Gastrocnemius medialis (tissue), 4 donors: ENCODE data around the gene RALGPS2. TPM values are rescaled to one million over a fixed set of nuclear protein-coding genes. Genes with fewer than 3 reads are reported as not detected.

Experiments used
- ATAC-seq, 2 donors: fragments of 150-250 bp; one replicate each; pipeline ENCODE4 v1.9.1; 2016
- DNase-seq, 2 donors: peaks; one replicate each; pipeline ENCODE4 v3.0.0-alpha.2; 2019
- H3K27ac ChIP-seq, 4 donors: fragments of 200-600 bp; sonication (generic); 1 replicate in 1 of 4; 2 replicates in 3 of 4; pipeline ENCODE4 v1.5.1; 2016 to 2018; ENCODE audit warnings: mild to moderate bottlenecking in 2 of 4, moderate library complexity in 1 of 4
- H3K27me3 ChIP-seq, 3 donors: fragments of 200-600 bp; sonication (generic) in 2 of 3; 1 replicate in 1 of 3; 2 replicates in 2 of 3; pipeline versions ENCODE4 v1.5.1 to v1.6.0; 2016 to 2019; ENCODE audit warnings: mild to moderate bottlenecking in 1 of 3, moderate library complexity in 1 of 3
- H3K36me3 ChIP-seq, 2 donors: fragments of 200-600 bp; sonication (generic) in 1 of 2; one replicate each; pipeline ENCODE4 v1.5.1; 2017 to 2018
- H3K4me1 ChIP-seq, 2 donors: fragments of 200-600 bp; sonication (generic) in 1 of 2; one replicate each; pipeline ENCODE4 v1.5.1; 2016 to 2017; ENCODE audit warnings: mild to moderate bottlenecking in 2 of 2
- H3K4me3 ChIP-seq, 4 donors: fragments of 200-600 bp; sonication (generic) in 3 of 4; 1 replicate in 1 of 4; 2 replicates in 3 of 4; pipeline ENCODE4 v1.5.1; 2016 to 2019; ENCODE audit warnings: mild to moderate bottlenecking in 2 of 4
- H3K9me3 ChIP-seq, 3 donors: fragments of 200-600 bp; sonication (generic) in 2 of 3; 1 replicate in 1 of 3; 2 replicates in 2 of 3; pipeline ENCODE4 v1.5.1; 2016 to 2019
- CTCF ChIP-seq, 5 experiments: fragments of 450-650 bp in 3 of 5; fragments of 200-600 bp in 2 of 5; sonication (generic) in 2 of 5; IDR thresholded peaks in 4 of 5; conservative IDR thresholded peaks in 1 of 5; 1 replicate in 4 of 5; 2 replicates in 1 of 5; pipeline ENCODE4 v1.5.1; 2016 to 2019; ENCODE audit warnings: antibody characterized with exemption in 5 of 5, mild to moderate bottlenecking in 3 of 5, moderate library complexity in 3 of 5
- POLR2A ChIP-seq, 2 donors: fragments of 450-650 bp; IDR thresholded peaks; one replicate each; pipeline ENCODE4 v1.6.1; 2017; ENCODE audit warnings: antibody characterized with exemption in 2 of 2, mild to moderate bottlenecking in 2 of 2, moderate library complexity in 2 of 2
- in situ Hi-C, 4 donors: fragments of 200-750 bp; cut with MboI; loops; one replicate each; pipeline versions ENCODE4 v1.15.0 to v1.8.0; 2017; ENCODE audit warnings: low sequenced_read_pairs in 4 of 4
- intact Hi-C: fragments of 100-400 bp; cut with DNase I; formaldehyde crosslinking; loops from one replicate; pipeline ENCODE4 v1.15.1; 2023; ENCODE audit warnings: low total_unique reads
- total RNA-seq, 4 donors: library from RNA; depleted of rRNA; stranded (reverse); fragments of >200 nt; gene quantifications; one replicate each; pipeline versions ENCODE4 v1.1.0 to v1.2.3, GENCODE V29; 2016

The RALGPS2 gene
- total RNA-seq, 4 donors from 2014 or later = 1.1 to 6.5 (median 2.5) TPM

DNA sequence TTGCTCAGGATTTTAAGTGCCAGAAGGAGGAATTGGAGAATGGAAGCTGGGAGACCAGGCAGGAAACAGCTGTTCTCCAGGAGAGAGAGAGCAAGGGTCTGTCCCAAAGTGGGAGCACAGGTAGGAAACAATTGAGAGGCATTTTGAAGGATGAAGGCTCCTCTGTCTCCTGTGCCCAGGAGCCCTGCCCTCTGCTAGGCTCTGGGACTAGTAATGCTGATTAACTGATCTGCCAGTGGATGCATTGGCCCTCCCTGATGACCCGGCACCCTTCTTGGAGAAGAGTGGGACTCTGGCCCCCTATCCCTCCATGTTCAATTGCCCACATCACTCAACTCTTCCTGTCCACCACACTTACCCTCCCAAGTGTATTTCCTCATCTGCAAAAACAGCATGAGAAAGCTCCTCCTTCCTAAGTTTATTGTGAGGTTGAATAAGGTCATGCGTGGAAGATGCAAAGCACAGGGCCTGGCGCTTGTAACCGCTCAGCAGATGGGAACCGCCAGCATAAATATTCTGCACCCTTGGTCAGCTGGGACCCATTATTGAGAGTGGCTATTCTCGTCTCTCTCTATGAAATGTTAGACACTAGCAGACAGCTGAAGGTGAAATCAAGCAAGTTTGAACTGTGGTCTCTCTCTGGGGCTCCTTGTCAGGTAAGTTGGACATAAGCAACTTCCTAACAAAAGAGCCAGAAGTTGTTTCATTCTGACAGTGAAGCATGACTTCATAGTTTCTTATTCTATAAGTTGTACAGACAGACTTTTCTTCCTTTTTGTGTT lies 208.9 kb downstream of the RALGPS2 start:
- Histone ChIP-seq H3K4me3 (no peak overlapping the region), H3K27me3 (no peaks in the 10 kb centered on the region), H3K9me3 (no peaks in the 10 kb centered on the region), H3K27ac (peak overlapping the region in 3 of 4 donors; percentile 47 to 73 (median 65)), H3K36me3 (no peaks in the 10 kb centered on the region), H3K4me1 (peaks cover 7 to 37% of the 10 kb centered on the region in 2 donors)
- peak in 1 of 2 donors; percentile 13 for ATAC-seq
- DNase-seq = no peak
- intact Hi-C loops = no loop called here
- in situ Hi-C loops = no loop called here
- TF ChIP-seq CTCF (IDR thresholded peaks at IDR 0.05 in 4 of 5, conservative IDR thresholded peaks at IDR 0.05 in 1 of 5) (no peak), POLR2A (IDR thresholded peaks at IDR 0.05) (no peak)

- peak overlapping the region in 3 of 4 donors; percentile 13 to 66 (median 29) for H3K27ac ChIP-seq
- H3K9me3 ChIP-seq = no peaks in the 10 kb centered on the region
- DNase-seq = no peak
- peaks cover 9 to 41% of the 10 kb centered on the region in 2 donors for H3K4me1 ChIP-seq
- H3K27me3 ChIP-seq = no peaks in the 10 kb centered on the region
- H3K36me3 ChIP-seq = no peaks in the 10 kb centered on the region
- intact Hi-C loops (no loop called here), in situ Hi-C loops (no loop called here)
- TF ChIP-seq CTCF (IDR thresholded peaks at IDR 0.05 in 4 of 5, conservative IDR thresholded peaks at IDR 0.05 in 1 of 5) = no peak
- no peak for TF ChIP-seq POLR2A (IDR thresholded peaks at IDR 0.05)
- ATAC-seq = no peak
- no peak overlapping the region for H3K4me3 ChIP-seq
These were observed 209.5 kb downstream of the RALGPS2 start for GRCh38 chr1:178934546-178934945.

DNA sequence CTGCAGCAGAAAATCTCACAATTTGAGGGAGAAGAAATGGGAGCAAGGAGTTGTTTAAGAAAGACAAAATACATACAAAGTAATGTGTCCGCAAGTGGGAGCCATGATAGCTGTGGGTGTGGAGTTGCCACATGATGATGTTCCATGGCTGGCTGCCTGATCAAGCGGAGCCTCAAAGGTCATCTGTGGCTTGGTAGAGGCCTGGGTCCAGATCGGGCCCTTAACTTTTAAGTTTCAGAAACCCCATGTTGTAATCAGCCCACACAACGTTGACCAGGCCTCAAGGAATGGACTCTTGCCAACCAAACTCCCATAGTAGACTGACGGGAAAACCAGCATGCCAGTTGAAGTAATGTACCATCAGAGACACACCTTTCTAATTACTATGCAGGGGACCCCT lies 210.6 kb downstream of the RALGPS2 start:
- no peaks in the 10 kb centered on the region for H3K27me3 ChIP-seq
- H3K4me3 ChIP-seq = no peak overlapping the region
- H3K4me1 ChIP-seq = peaks cover 9 to 44% of the 10 kb centered on the region in 2 donors
- ATAC-seq = no peak
- H3K9me3 ChIP-seq = no peaks in the 10 kb centered on the region
- TF ChIP-seq POLR2A (IDR thresholded peaks at IDR 0.05) = no peak
- no peak for TF ChIP-seq CTCF (IDR thresholded peaks at IDR 0.05 in 4 of 5, conservative IDR thresholded peaks at IDR 0.05 in 1 of 5)
- H3K36me3 ChIP-seq = no peaks in the 10 kb centered on the region
- in situ Hi-C loops = no loop called here
- intact Hi-C loops = no loop called here
- DNase-seq = no peak
- no peak overlapping the region for H3K27ac ChIP-seq

DNA sequence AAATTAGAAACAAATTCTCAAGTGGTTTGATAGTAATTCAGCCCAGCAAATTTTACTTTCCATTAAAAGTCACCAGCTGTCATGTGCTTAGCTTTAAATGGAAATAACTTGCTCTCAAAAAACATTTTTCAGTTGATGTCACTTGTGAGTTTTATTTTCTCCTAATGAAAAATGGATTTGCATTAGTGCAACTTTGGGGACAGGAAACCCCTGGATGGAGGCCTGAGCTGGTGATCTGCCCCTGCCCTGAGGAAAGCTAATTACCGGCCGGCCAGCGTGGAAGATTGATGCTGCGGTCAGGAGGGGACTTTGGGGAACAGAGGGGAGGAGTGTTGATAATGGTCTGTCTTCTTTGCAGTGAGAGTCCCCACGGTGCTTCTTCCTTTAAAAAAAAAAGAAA lies 212.7 kb downstream of the RALGPS2 start:
- Histone ChIP-seq H3K9me3 (no peaks in the 10 kb centered on the region), H3K27ac (peak overlapping the region; percentile 71 to 79 (median 74)), H3K4me1 (peaks cover 6 to 38% of the 10 kb centered on the region in 2 donors), H3K27me3 (no peaks in the 10 kb centered on the region), H3K36me3 (no peaks in the 10 kb centered on the region), H3K4me3 (no peak overlapping the region)
- in situ Hi-C loops (no loop called here), intact Hi-C loops (no loop called here)
- no peak for ATAC-seq
- DNase-seq = no peak
- TF ChIP-seq POLR2A (IDR thresholded peaks at IDR 0.05) (no peak), CTCF (IDR thresholded peaks at IDR 0.05 in 4 of 5, conservative IDR thresholded peaks at IDR 0.05 in 1 of 5) (no peak)
